HEK293 (cell line): ENCODE data around the gene BOK.

Experiments
- CTCF ChIA-PET: fragments of 350-600 bp; formaldehyde crosslinking; extraction: SDS; loops from one replicate; lab custom pipeline; 2021; ENCODE audit warnings: antibody characterized with exemption; lab: Yijun Ruan, JAX
- POLR2A ChIA-PET: fragments of 300-600 bp; formaldehyde crosslinking; extraction: SDS; loops from one replicate; lab custom pipeline; 2020; ENCODE audit warnings: antibody characterized with exemption, inconsistent platforms; lab: Yijun Ruan, JAX
- H3K27ac ChIP-seq: fragments of 200-500 bp; sonication (Bioruptor generic); 2 replicates; pipeline ENCODE4 v1.5.1; 2014; ENCODE audit warnings: low read depth, low read length, control low read depth, inconsistent platforms; ENCODE audit errors: extremely low read depth
- H3K36me3 ChIP-seq, 2 experiments: fragments of 200-500 bp in 1 of 2; sonication (Bioruptor generic) in 1 of 2; 1 replicate in 1 of 2; 2 replicates in 1 of 2; pipeline ENCODE4 v1.5.1; 2014 to 2017; ENCODE audit warnings: inconsistent platforms in 2 of 2, low read length in 2 of 2; ENCODE audit not compliant: control insufficient read depth in 2 of 2, insufficient read depth in 1 of 2
- H3K4me1 ChIP-seq: fragments of 200-500 bp; sonication (Bioruptor generic); 2 replicates; pipeline ENCODE4 v1.5.1; 2014; ENCODE audit warnings: mild to moderate bottlenecking, low read length, inconsistent platforms; ENCODE audit not compliant: control insufficient read depth, insufficient read depth
- H3K4me3 ChIP-seq: 2 replicates; pipeline ENCODE4 v1.5.1; 2011; ENCODE audit warnings: low read depth, mild to moderate bottlenecking, control low read depth, low read length, moderate library complexity
- H3K9me3 ChIP-seq: fragments of 200-500 bp; sonication (Bioruptor generic); 2 replicates; pipeline ENCODE4 v1.5.1; 2014; ENCODE audit warnings: low read depth, low read length, inconsistent platforms; ENCODE audit not compliant: control insufficient read depth, insufficient read depth
- FEZF1 ChIP-seq: fragments of 450-650 bp; formaldehyde crosslinking; IDR thresholded peaks from 2 replicates; pipeline ENCODE4 v1.5.1; 2016; ENCODE audit warnings: missing biosample characterization, missing genetic modification characterization
- GFI1B ChIP-seq: fragments of 450-650 bp; formaldehyde crosslinking; IDR thresholded peaks from 2 replicates; pipeline ENCODE4 v1.5.1; 2016; ENCODE audit warnings: missing biosample characterization, missing genetic modification characterization
- SCRT1 ChIP-seq: fragments of 450-650 bp; formaldehyde crosslinking; IDR thresholded peaks from 2 replicates; pipeline ENCODE4 v1.5.1; 2016; ENCODE audit warnings: missing biosample characterization, missing genetic modification characterization, borderline replicate concordance
- SP2 ChIP-seq: fragments of 450-650 bp; formaldehyde crosslinking; IDR thresholded peaks from 2 replicates; pipeline ENCODE4 v1.5.1; 2016; ENCODE audit warnings: missing biosample characterization, missing genetic modification characterization
- ZFHX2 ChIP-seq: fragments of 450-650 bp; formaldehyde crosslinking; conservative IDR thresholded peaks from 2 replicates; pipeline ENCODE4 v1.5.1; 2016; ENCODE audit warnings: missing biosample characterization, missing genetic modification characterization
- ZFP37 ChIP-seq: fragments of 450-650 bp; formaldehyde crosslinking; IDR thresholded peaks from 2 replicates; pipeline ENCODE4 v1.5.1; 2016; ENCODE audit warnings: missing biosample characterization, missing genetic modification characterization
- ZNF202 ChIP-seq: fragments of 450-650 bp; formaldehyde crosslinking; IDR thresholded peaks from 2 replicates; pipeline ENCODE4 v1.5.1; 2016; ENCODE audit warnings: missing biosample characterization, missing genetic modification characterization, borderline replicate concordance
- ZNF24 ChIP-seq: fragments of 450-650 bp; formaldehyde crosslinking; IDR thresholded peaks from 2 replicates; pipeline ENCODE4 v1.5.1; 2016; ENCODE audit warnings: missing biosample characterization, missing genetic modification characterization
- ZNF248 ChIP-seq: fragments of 450-650 bp; formaldehyde crosslinking; IDR thresholded peaks from 2 replicates; pipeline ENCODE4 v1.5.1; 2017; ENCODE audit warnings: missing biosample characterization, missing genetic modification characterization
- ZNF292 ChIP-seq: fragments of 450-650 bp; formaldehyde crosslinking; IDR thresholded peaks from 2 replicates; pipeline ENCODE4 v1.5.1; 2016; ENCODE audit warnings: low read depth, missing biosample characterization, missing genetic modification characterization, borderline replicate concordance
- ZNF335 ChIP-seq: fragments of 450-650 bp; formaldehyde crosslinking; conservative IDR thresholded peaks from 2 replicates; pipeline ENCODE4 v1.5.1; 2016; ENCODE audit warnings: missing biosample characterization, missing genetic modification characterization
- ZNF433 ChIP-seq: fragments of 450-650 bp; formaldehyde crosslinking; IDR thresholded peaks from 2 replicates; pipeline ENCODE4 v1.5.1; 2016; ENCODE audit warnings: missing biosample characterization, missing genetic modification characterization, low read depth
- ZNF501 ChIP-seq: fragments of 450-650 bp; formaldehyde crosslinking; IDR thresholded peaks from 2 replicates; pipeline ENCODE4 v1.5.1; 2016; ENCODE audit warnings: missing biosample characterization, missing genetic modification characterization
- ZNF521 ChIP-seq: fragments of 450-650 bp; formaldehyde crosslinking; IDR thresholded peaks from 2 replicates; pipeline ENCODE4 v1.5.1; 2017; ENCODE audit warnings: missing biosample characterization, mild to moderate bottlenecking, missing genetic modification characterization
- ZNF560 ChIP-seq: fragments of 450-650 bp; formaldehyde crosslinking; IDR thresholded peaks from 2 replicates; pipeline ENCODE4 v1.5.1; 2017; ENCODE audit warnings: missing biosample characterization, missing genetic modification characterization, borderline replicate concordance
- ZNF561 ChIP-seq: fragments of 450-650 bp; IDR thresholded peaks from 2 replicates; pipeline ENCODE4 v1.5.1; 2018; ENCODE audit warnings: missing biosample characterization, missing genetic modification characterization, borderline replicate concordance
- ZNF571 ChIP-seq: fragments of 450-650 bp; formaldehyde crosslinking; IDR thresholded peaks from 2 replicates; pipeline ENCODE4 v1.5.0; 2017; ENCODE audit warnings: missing biosample characterization, missing genetic modification characterization
- ZNF658 ChIP-seq: fragments of 450-650 bp; formaldehyde crosslinking; IDR thresholded peaks from 2 replicates; pipeline ENCODE4; 2016; ENCODE audit warnings: missing biosample characterization, missing genetic modification characterization
- ZNF677 ChIP-seq: fragments of 450-650 bp; IDR thresholded peaks from 2 replicates; pipeline ENCODE4 v1.5.0; 2018; ENCODE audit warnings: missing biosample characterization, mild to moderate bottlenecking, missing genetic modification characterization, moderate library complexity
- ZNF777 ChIP-seq: fragments of 450-650 bp; formaldehyde crosslinking; IDR thresholded peaks from 2 replicates; pipeline ENCODE4 v1.5.1; 2017; ENCODE audit warnings: missing biosample characterization, missing genetic modification characterization, borderline replicate concordance
- ZNF785 ChIP-seq: fragments of 450-650 bp; formaldehyde crosslinking; IDR thresholded peaks from 2 replicates; pipeline ENCODE4 v1.5.1; 2016; ENCODE audit warnings: missing biosample characterization, missing genetic modification characterization
- ZNF837 ChIP-seq: fragments of 450-650 bp; formaldehyde crosslinking; IDR thresholded peaks from 2 replicates; pipeline ENCODE4 v1.5.1; 2016; ENCODE audit warnings: missing biosample characterization, missing genetic modification characterization
- TF ChIP-seq, protein P1 (sequence below): fragments of 450-650 bp; formaldehyde crosslinking; IDR thresholded peaks from 2 replicates; pipeline ENCODE4 v1.5.1; 2016; ENCODE audit warnings: missing biosample characterization, missing genetic modification characterization
- TF ChIP-seq, protein P2 (sequence below): fragments of 450-650 bp; formaldehyde crosslinking; IDR thresholded peaks from 2 replicates; pipeline ENCODE4 v1.5.1; 2016; ENCODE audit warnings: missing biosample characterization, missing genetic modification characterization, low read depth
- TF ChIP-seq, protein P3 (sequence below): fragments of 450-650 bp; formaldehyde crosslinking; IDR thresholded peaks from 2 replicates; pipeline ENCODE4 v1.5.1; 2016; ENCODE audit warnings: missing biosample characterization, missing genetic modification characterization

BOK gene, protein sequence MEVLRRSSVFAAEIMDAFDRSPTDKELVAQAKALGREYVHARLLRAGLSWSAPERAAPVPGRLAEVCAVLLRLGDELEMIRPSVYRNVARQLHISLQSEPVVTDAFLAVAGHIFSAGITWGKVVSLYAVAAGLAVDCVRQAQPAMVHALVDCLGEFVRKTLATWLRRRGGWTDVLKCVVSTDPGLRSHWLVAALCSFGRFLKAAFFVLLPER

DNA sequence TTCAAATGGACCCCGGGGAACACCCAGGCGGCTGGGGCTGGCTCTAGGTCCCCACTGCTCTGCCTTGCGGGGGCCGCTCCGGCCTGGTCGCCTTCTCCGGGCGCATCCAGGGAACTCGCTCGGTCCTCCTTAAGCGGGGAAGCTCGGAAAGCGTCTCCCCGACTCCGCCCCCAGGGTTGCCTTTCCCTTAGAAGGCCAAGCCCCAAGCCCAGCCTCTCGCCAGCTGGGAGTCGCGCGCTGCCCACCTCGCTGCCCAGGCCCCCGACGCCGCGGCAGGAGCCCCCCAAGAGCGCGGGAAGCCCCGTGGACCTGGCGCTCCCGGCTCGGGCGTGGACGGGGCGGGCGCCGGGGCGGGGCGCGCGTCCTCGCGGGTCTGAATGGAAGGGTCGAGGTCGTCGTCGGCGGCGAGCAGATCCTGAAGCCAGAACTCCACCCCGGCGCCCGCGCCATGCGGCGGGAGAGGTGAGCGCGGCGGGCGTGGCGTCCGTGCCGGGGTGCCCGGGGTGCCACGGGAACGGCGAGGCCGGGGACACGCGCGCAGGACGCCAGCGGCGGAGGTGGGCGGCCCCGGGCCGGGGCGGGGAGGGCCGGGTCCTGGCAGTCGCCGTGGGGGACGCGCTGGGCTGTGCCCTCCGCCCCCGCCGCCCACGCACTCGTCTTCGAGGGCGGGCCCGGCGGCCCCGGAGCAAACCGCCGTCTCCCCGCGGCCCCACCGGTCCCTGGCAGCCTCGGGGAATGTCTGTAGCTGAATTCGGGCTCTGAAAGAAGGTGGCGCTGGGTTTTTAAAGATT, at the start of gene BOK:
Gene BOK, plus strand, starts transcription at position 214 of the 791 bp plus-strand sequence. CDS start 739 bp downstream, outside the sequence.
- H3K36me3 ChIP-seq: no peaks in the 10 kb centered on the region
- no peak for TF ChIP-seq ZNF677 (tag by site-specific recombination)
- no peak for TF ChIP-seq GFI1B (tag by site-specific recombination)
- TF ChIP-seq ZNF785 (tag by site-specific recombination): no peak
- peak; percentile 7; the same call in 1 of the 2 replicates for TF ChIP-seq ZNF560
- TF ChIP-seq, protein P1, sequence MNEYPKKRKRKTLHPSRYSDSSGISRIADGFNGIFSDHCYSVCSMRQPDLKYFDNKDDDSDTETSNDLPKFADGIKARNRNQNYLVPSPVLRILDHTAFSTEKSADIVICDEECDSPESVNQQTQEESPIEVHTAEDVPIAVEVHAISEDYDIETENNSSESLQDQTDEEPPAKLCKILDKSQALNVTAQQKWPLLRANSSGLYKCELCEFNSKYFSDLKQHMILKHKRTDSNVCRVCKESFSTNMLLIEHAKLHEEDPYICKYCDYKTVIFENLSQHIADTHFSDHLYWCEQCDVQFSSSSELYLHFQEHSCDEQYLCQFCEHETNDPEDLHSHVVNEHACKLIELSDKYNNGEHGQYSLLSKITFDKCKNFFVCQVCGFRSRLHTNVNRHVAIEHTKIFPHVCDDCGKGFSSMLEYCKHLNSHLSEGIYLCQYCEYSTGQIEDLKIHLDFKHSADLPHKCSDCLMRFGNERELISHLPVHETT (tag by site-specific recombination): no peak
- no peak for TF ChIP-seq ZFP37 (tag by site-specific recombination)
- peak; percentile 48 for TF ChIP-seq ZFHX2 (tag by site-specific recombination)
- no peak for TF ChIP-seq ZNF501 (tag by site-specific recombination)
- TF ChIP-seq, protein P2, sequence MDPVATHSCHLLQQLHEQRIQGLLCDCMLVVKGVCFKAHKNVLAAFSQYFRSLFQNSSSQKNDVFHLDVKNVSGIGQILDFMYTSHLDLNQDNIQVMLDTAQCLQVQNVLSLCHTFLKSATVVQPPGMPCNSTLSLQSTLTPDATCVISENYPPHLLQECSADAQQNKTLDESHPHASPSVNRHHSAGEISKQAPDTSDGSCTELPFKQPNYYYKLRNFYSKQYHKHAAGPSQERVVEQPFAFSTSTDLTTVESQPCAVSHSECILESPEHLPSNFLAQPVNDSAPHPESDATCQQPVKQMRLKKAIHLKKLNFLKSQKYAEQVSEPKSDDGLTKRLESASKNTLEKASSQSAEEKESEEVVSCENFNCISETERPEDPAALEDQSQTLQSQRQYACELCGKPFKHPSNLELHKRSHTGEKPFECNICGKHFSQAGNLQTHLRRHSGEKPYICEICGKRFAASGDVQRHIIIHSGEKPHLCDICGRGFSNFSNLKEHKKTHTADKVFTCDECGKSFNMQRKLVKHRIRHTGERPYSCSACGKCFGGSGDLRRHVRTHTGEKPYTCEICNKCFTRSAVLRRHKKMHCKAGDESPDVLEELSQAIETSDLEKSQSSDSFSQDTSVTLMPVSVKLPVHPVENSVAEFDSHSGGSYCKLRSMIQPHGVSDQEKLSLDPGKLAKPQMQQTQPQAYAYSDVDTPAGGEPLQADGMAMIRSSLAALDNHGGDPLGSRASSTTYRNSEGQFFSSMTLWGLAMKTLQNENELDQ (tag by site-specific recombination): no peak
- no peak for TF ChIP-seq FEZF1 (tag by site-specific recombination)
- TF ChIP-seq ZNF292 (tag by site-specific recombination): no peak
- TF ChIP-seq ZNF248 (tag by site-specific recombination): no peak
- no peak for TF ChIP-seq ZNF24
- TF ChIP-seq ZNF202 (tag by site-specific recombination): no peak
- TF ChIP-seq ZNF777 (tag by site-specific recombination): no peak
- no peak for TF ChIP-seq ZNF561 (tag by site-specific recombination)
- no peak for TF ChIP-seq SCRT1 (tag by site-specific recombination)
- TF ChIP-seq SP2 (tag by site-specific recombination): no peak
- no peak for TF ChIP-seq ZNF571
- TF ChIP-seq ZNF658: no peak
- TF ChIP-seq ZNF837 (tag by site-specific recombination): no peak
- no peak for TF ChIP-seq ZNF521
- no peak for TF ChIP-seq ZNF433 (tag by site-specific recombination)
- peak; percentile 23 for TF ChIP-seq ZNF335 (tag by site-specific recombination)
- TF ChIP-seq, protein P3, sequence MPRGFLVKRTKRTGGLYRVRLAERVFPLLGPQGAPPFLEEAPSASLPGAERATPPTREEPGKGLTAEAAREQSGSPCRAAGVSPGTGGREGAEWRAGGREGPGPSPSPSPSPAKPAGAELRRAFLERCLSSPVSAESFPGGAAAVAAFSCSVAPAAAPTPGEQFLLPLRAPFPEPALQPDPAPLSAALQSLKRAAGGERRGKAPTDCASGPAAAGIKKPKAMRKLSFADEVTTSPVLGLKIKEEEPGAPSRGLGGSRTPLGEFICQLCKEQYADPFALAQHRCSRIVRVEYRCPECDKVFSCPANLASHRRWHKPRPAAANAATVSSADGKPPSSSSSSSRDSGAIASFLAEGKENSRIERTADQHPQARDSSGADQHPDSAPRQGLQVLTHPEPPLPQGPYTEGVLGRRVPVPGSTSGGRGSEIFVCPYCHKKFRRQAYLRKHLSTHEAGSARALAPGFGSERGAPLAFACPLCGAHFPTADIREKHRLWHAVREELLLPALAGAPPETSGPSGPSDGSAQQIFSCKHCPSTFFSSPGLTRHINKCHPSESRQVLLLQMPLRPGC (tag by site-specific recombination): no peak
- TF ChIP-seq, all 188 proteins: peak for 3
- ChIA-PET POLR2A (no interaction called here), CTCF (no interaction called here)
- Histone ChIP-seq H3K4me3 (peak within 1 kb of the TSS; percentile 48), H3K27ac (peak within 1 kb of the TSS; percentile 39; the same call in 1 of the 2 replicates), H3K4me1 (no peaks in the 10 kb centered on the region), H3K9me3 (no peaks in the 10 kb centered on the region; the same call in 1 of the 2 replicates)
